Prostate gland (tissue), 2 donors: Measurements from ENCODE around the gene STRADB. TPM values are rescaled to one million over a fixed set of nuclear protein-coding genes. Genes with fewer than 3 reads are reported as not detected.
A peak's percentile ranks its signal among the peaks of the same experiment; 100 is the strongest.

Source experiments
- DNase-seq: peaks from one replicate; pipeline ENCODE4 v3.0.0-alpha.2; 2019; ENCODE audit warnings: low spot score
- H3K27ac ChIP-seq, 2 donors: fragments of 200-600 bp; sonication (generic); 2 replicates each; pipeline ENCODE4 v1.5.1; 2017 to 2019
- H3K27me3 ChIP-seq: fragments of 200-600 bp; sonication (generic); replicated peaks from 2 replicates; pipeline ENCODE4 v1.5.1; 2019; ENCODE audit not compliant: insufficient read depth
- H3K36me3 ChIP-seq, 2 donors: fragments of 200-600 bp; sonication (generic); 1 replicate in 1 of 2; 2 replicates in 1 of 2; pipeline versions ENCODE4 v1.5.1 to v1.8.1; 2017 to 2019
- H3K4me1 ChIP-seq: fragments of 200-600 bp; sonication (generic); replicated peaks from 2 replicates; pipeline ENCODE4 v1.5.1; 2019
- H3K4me3 ChIP-seq, 2 donors: fragments of 200-600 bp; sonication (generic); 2 replicates each; pipeline ENCODE4 v1.5.1; 2017 to 2019
- H3K9me3 ChIP-seq: fragments of 200-600 bp; sonication (generic); 2 replicates; pipeline ENCODE4 v1.5.1; 2017
- CTCF ChIP-seq, 4 experiments: fragments of 200-600 bp in 2 of 4; fragments of 450-650 bp in 2 of 4; sonication (generic) in 2 of 4; IDR thresholded peaks; 1 replicate in 3 of 4; 2 replicates in 1 of 4; pipeline ENCODE4 v1.5.1; 2016 to 2019; ENCODE audit warnings: antibody characterized with exemption in 4 of 4, mild to moderate bottlenecking in 2 of 4, moderate library complexity in 2 of 4
- POLR2A ChIP-seq: fragments of 450-650 bp; IDR thresholded peaks from one replicate; pipeline ENCODE4 v1.6.1; 2016; ENCODE audit warnings: antibody characterized with exemption, mild to moderate bottlenecking
- POLR2AphosphoS5 ChIP-seq: sonication (generic); formaldehyde crosslinking; IDR thresholded peaks from one replicate; pipeline ENCODE4 v1.6.1; 2017; ENCODE audit warnings: antibody characterized with exemption
- WGBS: methylation state at CpG from one replicate; pipeline ENCODE4 v1.1.5; 2018; 5-methylcytosine and 5-hydroxymethylcytosine counted together
- intact Hi-C: fragments of 100-400 bp; cut with DNase I; formaldehyde crosslinking; loops from one replicate; pipeline ENCODE4 v1.14.2; 2022
- total RNA-seq, 2 donors: library from RNA; depleted of rRNA; stranded (reverse); fragments of >200 nt; gene quantifications; one replicate each; pipeline ENCODE4 v1.1.0, GENCODE V29; 2016

Gene STRADB
- total RNA-seq, 2 donors from 2014 or later: 20.4 to 29.8 TPM

GRCh38 chr2:201440182-201440581 is 11.4 kb upstream of the STRADB start:
- 44% methylated on average over 1 of the region's 1 CpG for WGBS
- Histone ChIP-seq H3K27me3 (no peaks in the 10 kb centered on the region), H3K4me1 (no peaks in the 10 kb centered on the region), H3K27ac (peak overlapping the region in 1 of 2 donors; percentile 28), H3K9me3 (no peaks in the 10 kb centered on the region), H3K4me3 (no peak overlapping the region), H3K36me3 (no peaks in the 10 kb centered on the region)
- intact Hi-C loops: no loop called here
- TF ChIP-seq POLR2A (no peak), POLR2AphosphoS5 (peak; percentile 96)
- peak; percentile 92 for DNase-seq

GRCh38 chr2:201441409-201441808 is 10.1 kb upstream of the STRADB start:
- 82% methylated on average over 7 of the region's 7 CpGs for WGBS
- no peaks in the 10 kb centered on the region for H3K9me3 ChIP-seq
- DNase-seq: no peak
- no peak for TF ChIP-seq POLR2AphosphoS5
- TF ChIP-seq POLR2A: no peak
- no peak for TF ChIP-seq CTCF (IDR thresholded peaks at IDR 0.05)
- no peak overlapping the region for H3K27ac ChIP-seq
- intact Hi-C loops: no loop called here
- H3K36me3 ChIP-seq: no peaks in the 10 kb centered on the region
- no peaks in the 10 kb centered on the region for H3K4me1 ChIP-seq
- no peak overlapping the region for H3K4me3 ChIP-seq
- H3K27me3 ChIP-seq: no peaks in the 10 kb centered on the region

- no peaks in the 10 kb centered on the region for H3K36me3 ChIP-seq
- no peak overlapping the region for H3K27ac ChIP-seq
- DNase-seq: no peak
- H3K9me3 ChIP-seq: no peaks in the 10 kb centered on the region
- intact Hi-C loops: no loop called here
- TF ChIP-seq CTCF (IDR thresholded peaks at IDR 0.05): no peak
- TF ChIP-seq POLR2AphosphoS5: no peak
- H3K4me3 ChIP-seq: no peak overlapping the region
- no peaks in the 10 kb centered on the region for H3K4me1 ChIP-seq
- no peaks in the 10 kb centered on the region for H3K27me3 ChIP-seq
- 86% methylated on average over 3 of the region's 3 CpGs for WGBS
Observed at GRCh38 chr2:201444746-201445465, 6.6 kb upstream of the STRADB start.

- intact Hi-C loops: no loop called here
- Histone ChIP-seq H3K4me3 (no peak overlapping the region), H3K27me3 (no peaks in the 10 kb centered on the region), H3K36me3 (no peaks in the 10 kb centered on the region), H3K27ac (no peak overlapping the region), H3K9me3 (no peaks in the 10 kb centered on the region), H3K4me1 (no peaks in the 10 kb centered on the region)
- DNase-seq: no peak
- 91% methylated on average over 1 of the region's 1 CpG for WGBS
- TF ChIP-seq CTCF (IDR thresholded peaks at IDR 0.05) (no peak), POLR2A (no peak), POLR2AphosphoS5 (no peak)
Observed at GRCh38 chr2:201447086-201447485, 4.5 kb upstream of the STRADB start.

- no peak overlapping the region for H3K4me3 ChIP-seq
- TF ChIP-seq POLR2A (no peak), CTCF (IDR thresholded peaks at IDR 0.05) (no peak), POLR2AphosphoS5 (no peak)
- H3K27ac ChIP-seq: no peak overlapping the region
- no peak for DNase-seq
- no peaks in the 10 kb centered on the region for H3K9me3 ChIP-seq
- H3K4me1 ChIP-seq: no peaks in the 10 kb centered on the region
- intact Hi-C loops: no loop called here
- 88% methylated on average over 1 of the region's 1 CpG for WGBS
- no peaks in the 10 kb centered on the region for H3K27me3 ChIP-seq
- H3K36me3 ChIP-seq: no peaks in the 10 kb centered on the region
Observed at GRCh38 chr2:201448061-201448460, 3.5 kb upstream of the STRADB start.
